Measurements from ENCODE around the gene RRM1. TPM values are rescaled to one million over a fixed set of nuclear protein-coding genes. Genes with fewer than 3 reads are reported as not detected.

The RRM1 gene
- total RNA-seq, 1 donor from 2014 or later: 128 TPM

DNA sequence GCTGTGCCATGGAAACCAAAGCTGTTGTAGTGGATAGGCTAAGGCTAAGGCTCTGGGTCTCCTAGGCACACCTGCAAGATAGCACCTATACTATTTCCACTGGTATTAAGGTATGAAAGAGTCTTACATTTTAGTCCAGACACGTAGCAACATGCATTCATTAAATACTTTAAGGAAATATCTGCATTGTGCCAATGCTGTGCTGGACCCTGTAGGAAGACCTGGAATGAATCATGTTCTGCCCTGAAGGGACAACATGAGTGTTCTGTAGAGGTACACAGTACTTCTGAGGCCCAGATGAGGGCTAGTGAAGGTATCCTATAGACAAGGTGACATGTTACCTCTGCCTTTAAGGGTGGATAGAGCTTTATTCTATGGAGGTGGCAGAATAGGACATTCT lies 35.2 kb upstream of the RRM1 start:
- TF ChIP-seq, protein P1, sequence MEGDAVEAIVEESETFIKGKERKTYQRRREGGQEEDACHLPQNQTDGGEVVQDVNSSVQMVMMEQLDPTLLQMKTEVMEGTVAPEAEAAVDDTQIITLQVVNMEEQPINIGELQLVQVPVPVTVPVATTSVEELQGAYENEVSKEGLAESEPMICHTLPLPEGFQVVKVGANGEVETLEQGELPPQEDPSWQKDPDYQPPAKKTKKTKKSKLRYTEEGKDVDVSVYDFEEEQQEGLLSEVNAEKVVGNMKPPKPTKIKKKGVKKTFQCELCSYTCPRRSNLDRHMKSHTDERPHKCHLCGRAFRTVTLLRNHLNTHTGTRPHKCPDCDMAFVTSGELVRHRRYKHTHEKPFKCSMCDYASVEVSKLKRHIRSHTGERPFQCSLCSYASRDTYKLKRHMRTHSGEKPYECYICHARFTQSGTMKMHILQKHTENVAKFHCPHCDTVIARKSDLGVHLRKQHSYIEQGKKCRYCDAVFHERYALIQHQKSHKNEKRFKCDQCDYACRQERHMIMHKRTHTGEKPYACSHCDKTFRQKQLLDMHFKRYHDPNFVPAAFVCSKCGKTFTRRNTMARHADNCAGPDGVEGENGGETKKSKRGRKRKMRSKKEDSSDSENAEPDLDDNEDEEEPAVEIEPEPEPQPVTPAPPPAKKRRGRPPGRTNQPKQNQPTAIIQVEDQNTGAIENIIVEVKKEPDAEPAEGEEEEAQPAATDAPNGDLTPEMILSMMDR (conservative IDR thresholded peaks at IDR 0.05; ENCODE audit: low read depth, low read length): no peak
- no peak for DNase-seq (ENCODE audit: low read depth)
- H3K4me3 ChIP-seq (ENCODE audit: low read depth, low read length): no peak overlapping the region

DNA sequence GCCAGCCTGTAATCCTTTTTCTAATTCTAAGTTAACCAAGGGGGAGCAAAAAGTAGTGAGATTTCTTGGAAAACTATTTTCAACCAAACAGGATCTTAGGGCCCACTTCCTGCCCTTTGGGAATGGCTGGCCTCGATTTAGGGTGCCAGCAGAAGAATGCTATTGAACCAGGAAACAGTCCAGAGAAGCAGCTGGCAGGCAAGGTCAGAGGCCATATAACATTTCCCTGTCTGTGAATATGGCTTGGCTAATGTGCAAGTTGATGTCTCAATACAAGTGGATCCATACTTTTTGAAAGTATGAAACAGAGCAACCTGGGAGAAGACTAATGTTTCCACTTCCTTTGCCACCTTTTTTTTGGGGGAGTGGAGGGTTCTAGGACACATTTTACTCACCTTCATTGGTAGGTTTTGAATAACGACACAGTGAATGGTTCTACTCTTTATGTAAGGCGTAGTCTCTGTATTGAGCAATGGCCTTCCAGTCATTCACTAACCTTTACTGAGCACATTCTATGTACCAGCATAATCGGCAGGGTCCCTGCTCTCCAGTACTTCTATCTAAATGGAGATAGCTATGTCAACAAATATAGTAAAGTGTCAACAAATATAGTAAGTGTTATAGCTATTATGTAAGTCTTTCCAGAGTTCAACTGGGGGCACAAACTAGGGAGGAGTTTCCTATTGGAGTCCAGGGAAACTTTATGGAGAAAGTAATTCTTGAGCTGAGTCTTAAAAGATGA lies 34.2 kb upstream of the RRM1 start:
- TF ChIP-seq, protein P1 (conservative IDR thresholded peaks at IDR 0.05; ENCODE audit: low read depth, low read length): no peak

DNA sequence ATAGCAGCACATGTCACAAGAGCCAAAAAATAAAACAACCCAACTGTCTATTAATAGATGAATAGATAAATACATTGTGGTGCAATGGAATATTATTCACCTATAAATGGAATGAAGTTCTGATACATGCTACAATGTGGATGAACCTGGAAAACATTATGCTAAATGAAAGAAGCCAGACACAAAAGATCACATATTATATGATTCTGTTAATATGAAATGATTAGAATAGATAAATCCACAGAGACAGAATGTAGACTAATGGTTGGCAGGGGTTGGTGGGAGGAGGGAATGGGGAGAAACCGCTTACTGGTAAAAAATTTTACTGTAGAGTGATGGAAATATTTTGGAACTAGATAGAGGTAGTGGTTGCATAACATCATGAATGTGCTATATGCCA lies 32.9 kb upstream of the RRM1 start:
- DNase-seq (ENCODE audit: low read depth): no peak
- H3K4me3 ChIP-seq (ENCODE audit: low read depth, low read length): no peak overlapping the region
- TF ChIP-seq, protein P1 (conservative IDR thresholded peaks at IDR 0.05; ENCODE audit: low read depth, low read length): no peak

More for the DNA sequence above, 34.2 kb upstream of the RRM1 start:
- no peak overlapping the region for H3K4me3 ChIP-seq (ENCODE audit: low read depth, low read length)
- no peak for DNase-seq (ENCODE audit: low read depth)

DNA sequence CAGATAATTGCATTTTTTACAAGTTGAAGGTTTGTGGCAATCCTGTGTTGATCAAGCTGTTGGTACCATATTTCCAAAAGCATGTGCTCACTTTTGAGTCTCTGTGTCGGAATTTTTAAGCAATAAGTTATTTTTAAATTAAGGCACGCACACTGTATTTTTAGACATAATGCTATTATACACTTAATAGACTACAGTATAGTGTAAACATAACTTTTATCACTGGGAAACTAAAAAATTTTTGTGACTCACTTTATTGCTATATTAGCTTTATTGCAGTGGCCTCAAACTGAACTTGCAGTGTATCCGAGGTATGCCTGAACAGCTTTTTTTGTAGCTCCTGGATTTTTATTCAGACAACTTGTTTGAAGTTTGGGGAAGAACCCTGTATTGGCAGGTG lies 31.3 kb upstream of the RRM1 start:
- no peak for DNase-seq (ENCODE audit: low read depth)
- TF ChIP-seq, protein P1 (conservative IDR thresholded peaks at IDR 0.05; ENCODE audit: low read depth, low read length): no peak
- no peak overlapping the region for H3K4me3 ChIP-seq (ENCODE audit: low read depth, low read length)

DNA sequence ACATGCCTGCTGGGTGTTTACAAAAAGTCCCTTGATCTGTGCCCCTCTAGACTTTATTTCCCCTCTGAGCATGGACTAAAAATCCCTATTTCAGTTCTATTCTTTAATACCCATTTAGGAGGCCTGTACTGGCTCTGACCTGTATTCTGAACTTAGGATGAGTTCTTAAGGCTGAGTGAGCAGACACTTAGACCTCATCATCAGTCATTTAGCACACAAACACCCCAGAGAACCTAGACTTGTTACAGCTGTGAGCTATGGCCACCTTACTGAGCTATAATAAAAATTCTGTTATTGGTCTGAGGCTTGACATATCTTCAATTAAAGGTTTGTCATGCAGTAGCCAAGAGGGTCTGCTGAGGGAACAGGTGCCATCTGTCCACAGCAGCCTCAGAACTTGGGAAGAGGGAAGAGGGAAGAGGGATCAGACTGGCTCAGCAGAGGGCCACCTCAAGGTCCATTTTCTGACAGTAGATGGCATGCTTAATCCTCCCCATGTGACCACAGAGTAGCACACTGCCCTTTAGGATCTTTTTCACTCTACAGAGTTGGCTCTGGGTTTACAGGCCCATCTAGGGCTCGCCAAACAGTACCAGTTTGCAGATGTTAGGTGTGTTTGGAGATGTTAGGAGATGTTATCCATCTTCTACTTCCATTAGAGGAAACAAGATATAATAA lies 30.2 kb upstream of the RRM1 start:
- TF ChIP-seq, protein P1 (conservative IDR thresholded peaks at IDR 0.05; ENCODE audit: low read depth, low read length): no peak
- no peak overlapping the region for H3K4me3 ChIP-seq (ENCODE audit: low read depth, low read length)
- DNase-seq (ENCODE audit: low read depth): no peak

DNA sequence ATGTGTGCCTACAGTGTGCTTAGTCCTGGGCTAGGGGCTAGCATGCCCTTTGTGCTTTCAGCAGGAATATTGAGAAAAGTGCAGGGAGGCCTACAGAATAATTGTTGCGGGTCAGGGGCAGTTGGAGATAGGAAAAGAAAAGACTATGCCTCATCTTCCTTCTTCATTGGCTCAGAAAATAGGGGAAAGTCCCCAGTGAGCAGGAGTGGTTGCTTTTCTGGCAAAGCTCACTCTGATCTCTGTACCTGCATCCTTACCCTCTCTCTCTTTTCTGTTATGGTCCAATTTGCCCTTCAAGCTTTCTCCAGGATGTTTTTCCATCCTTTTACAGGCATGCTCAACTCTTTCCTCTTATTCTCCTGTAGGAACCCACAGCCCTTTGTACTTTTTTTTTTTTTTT lies 29.5 kb upstream of the RRM1 start:
- no peak for DNase-seq (ENCODE audit: low read depth)
- TF ChIP-seq, protein P1 (conservative IDR thresholded peaks at IDR 0.05; ENCODE audit: low read depth, low read length): peak; percentile 0
- H3K4me3 ChIP-seq (ENCODE audit: low read depth, low read length): no peak overlapping the region

Measured in epithelial cell of proximal tubule (primary cell).